OCI-LY1 (cell line): ENCODE results near the gene AP2B1.

ENCODE experiments used
- H2AFZ ChIP-seq: fragments of 200-600 bp; sonication (generic), shearing (Covaris generic); 2 replicates; pipeline ENCODE4 v1.6.0; 2014; ENCODE audit warnings: antibody characterized with exemption, mild to moderate bottlenecking, low read length
- H3F3A ChIP-seq: fragments of 200-600 bp; sonication (generic), shearing (Covaris generic); 2 replicates; pipeline ENCODE4 v1.6.0; 2014; ENCODE audit warnings: mild to moderate bottlenecking, antibody characterized with exemption, low read length, moderate library complexity; ENCODE audit not compliant: insufficient read depth
- H3K27ac ChIP-seq: fragments of 200-600 bp; sonication (generic); 2 replicates; pipeline ENCODE4 v1.5.1; 2014; ENCODE audit warnings: low read length, mixed run types, mild to moderate bottlenecking, low read depth; ENCODE audit not compliant: poor library complexity, severe bottlenecking
- H3K27me3 ChIP-seq: fragments of 200-600 bp; sonication (generic); 2 replicates; pipeline ENCODE4 v1.6.0; 2014; ENCODE audit warnings: antibody characterized with exemption, mild to moderate bottlenecking, low read length, moderate library complexity; ENCODE audit not compliant: insufficient read depth
- H3K36me3 ChIP-seq: fragments of 200-600 bp; sonication (generic); 2 replicates; pipeline ENCODE4 v1.6.1; 2014; ENCODE audit warnings: mild to moderate bottlenecking, antibody characterized with exemption, low read length, moderate library complexity, mixed read lengths; ENCODE audit not compliant: insufficient read depth
- H3K4me1 ChIP-seq: fragments of 200-600 bp; sonication (generic); 2 replicates; pipeline ENCODE4 v1.5.1; 2014; ENCODE audit warnings: mild to moderate bottlenecking, low read length, moderate library complexity; ENCODE audit not compliant: insufficient read depth, severe bottlenecking
- H3K4me2 ChIP-seq: fragments of 200-600 bp; sonication (generic), shearing (Covaris generic); 2 replicates; pipeline ENCODE4 v1.6.1; 2014; ENCODE audit warnings: low read length
- H3K4me3 ChIP-seq: fragments of 200-600 bp; sonication (generic); 2 replicates; pipeline ENCODE4 v1.5.1; 2014; ENCODE audit warnings: low read length, low read depth, mild to moderate bottlenecking, mixed read lengths; ENCODE audit not compliant: poor library complexity, severe bottlenecking
- H3K79me2 ChIP-seq: fragments of 200-600 bp; shearing (Covaris generic); 2 replicates; pipeline ENCODE4 v1.6.1; 2016; ENCODE audit warnings: mixed run types, low read length, mixed read lengths; ENCODE audit not compliant: insufficient read depth
- H3K9ac ChIP-seq: fragments of 200-600 bp; sonication (generic), shearing (Covaris generic); 2 replicates; pipeline ENCODE4 v1.6.1; 2014; ENCODE audit warnings: mild to moderate bottlenecking, low read length, mixed read lengths
- H3K9me2 ChIP-seq: fragments of 200-600 bp; sonication (generic), shearing (Covaris generic); 2 replicates; pipeline ENCODE4 v1.6.1; 2014; ENCODE audit warnings: low read depth, mild to moderate bottlenecking, low read length, mixed read lengths
- H3K9me3 ChIP-seq: fragments of 200-600 bp; shearing (Covaris generic); 2 replicates; pipeline ENCODE4 v1.6.1; 2014; ENCODE audit warnings: low read length, mixed read lengths
- H4K20me1 ChIP-seq: fragments of 200-600 bp; sonication (generic), shearing (Covaris generic); 2 replicates; pipeline ENCODE4 v1.6.0; 2016; ENCODE audit warnings: mild to moderate bottlenecking, low read length; ENCODE audit not compliant: insufficient read depth
- CTCF ChIP-seq: fragments of 200-600 bp; sonication (generic), shearing (Covaris generic); IDR thresholded peaks from 2 replicates; pipeline ENCODE4 v1.5.1; 2017; ENCODE audit warnings: mild to moderate bottlenecking, antibody characterized with exemption, low read length, moderate library complexity, mixed read lengths
- EZH2 ChIP-seq: fragments of 200-600 bp; sonication (generic), shearing (Covaris generic); IDR thresholded peaks from 2 replicates; pipeline ENCODE4 v1.8.0; 2017; ENCODE audit warnings: borderline replicate concordance, mixed run types, mild to moderate bottlenecking, antibody characterized with exemption, low read length, moderate library complexity, mixed read lengths

AP2B1 gene

GRCh38 chr17:35725802-35726126 lies 138.6 kb downstream of the AP2B1 start:
- H3K4me2 ChIP-seq = no peak overlapping the region
- H3K9me3 ChIP-seq = no peaks in the 10 kb centered on the region
- no peaks in the 10 kb centered on the region for H3K27me3 ChIP-seq
- no peak overlapping the region for H3K4me3 ChIP-seq
- peaks cover 24% of the 10 kb centered on the region; the same call in 1 of the 2 replicates for H3K36me3 ChIP-seq
- no peak for TF ChIP-seq EZH2
- no peak for TF ChIP-seq CTCF
- no peaks in the 10 kb centered on the region for H3K79me2 ChIP-seq
- no peak overlapping the region for H3K9ac ChIP-seq
- no peaks in the 10 kb centered on the region for H4K20me1 ChIP-seq
- H3F3A ChIP-seq = no peaks in the 10 kb centered on the region
- H2AFZ ChIP-seq = no peak overlapping the region
- H3K9me2 ChIP-seq = no peaks in the 10 kb centered on the region
- no peak overlapping the region for H3K27ac ChIP-seq
- peaks cover 19% of the 10 kb centered on the region for H3K4me1 ChIP-seq

- no peak for TF ChIP-seq EZH2
- TF ChIP-seq CTCF = no peak
- peak overlapping the region; percentile 29; the same call in 1 of the 2 replicates for H3K4me2 ChIP-seq
- peaks cover 24% of the 10 kb centered on the region; the same call in 1 of the 2 replicates for H3K36me3 ChIP-seq
- no peak overlapping the region for H2AFZ ChIP-seq
- H3K9me3 ChIP-seq = no peaks in the 10 kb centered on the region
- H3K4me1 ChIP-seq = peaks cover 19% of the 10 kb centered on the region
- peak overlapping the region; percentile 16 for H3K27ac ChIP-seq
- no peaks in the 10 kb centered on the region for H4K20me1 ChIP-seq
- H3F3A ChIP-seq = no peaks in the 10 kb centered on the region
- no peaks in the 10 kb centered on the region for H3K9me2 ChIP-seq
- no peak overlapping the region for H3K9ac ChIP-seq
- no peak overlapping the region for H3K4me3 ChIP-seq
- H3K79me2 ChIP-seq = no peaks in the 10 kb centered on the region
- H3K27me3 ChIP-seq = no peaks in the 10 kb centered on the region
These were observed 139.2 kb downstream of the AP2B1 start for GRCh38 chr17:35726127-35726952.

- TF ChIP-seq EZH2 (no peak), CTCF (no peak)
- Histone ChIP-seq H3K4me1 (peaks cover 19% of the 10 kb centered on the region), H3K9me3 (no peaks in the 10 kb centered on the region), H2AFZ (no peak overlapping the region), H3F3A (no peaks in the 10 kb centered on the region), H3K4me2 (peak overlapping the region; percentile 29; the same call in 1 of the 2 replicates), H4K20me1 (no peaks in the 10 kb centered on the region), H3K27ac (peak overlapping the region; percentile 16), H3K9me2 (no peaks in the 10 kb centered on the region), H3K4me3 (no peak overlapping the region), H3K9ac (no peak overlapping the region), H3K36me3 (peaks cover 24% of the 10 kb centered on the region; the same call in 1 of the 2 replicates), H3K79me2 (no peaks in the 10 kb centered on the region), H3K27me3 (no peaks in the 10 kb centered on the region)
These were observed 139.9 kb downstream of the AP2B1 start for GRCh38 chr17:35726953-35727460.
